Activated CD4-positive, alpha-beta T cell treated with anti-CD3 and anti-CD28 coated beads for 48 hours (primary cell): ENCODE results near the gene PSD2.

Experiments
- DNase-seq: peaks from one replicate; pipeline ENCODE4 v3.0.0-alpha.2; 2020

PSD2 gene

DNA sequence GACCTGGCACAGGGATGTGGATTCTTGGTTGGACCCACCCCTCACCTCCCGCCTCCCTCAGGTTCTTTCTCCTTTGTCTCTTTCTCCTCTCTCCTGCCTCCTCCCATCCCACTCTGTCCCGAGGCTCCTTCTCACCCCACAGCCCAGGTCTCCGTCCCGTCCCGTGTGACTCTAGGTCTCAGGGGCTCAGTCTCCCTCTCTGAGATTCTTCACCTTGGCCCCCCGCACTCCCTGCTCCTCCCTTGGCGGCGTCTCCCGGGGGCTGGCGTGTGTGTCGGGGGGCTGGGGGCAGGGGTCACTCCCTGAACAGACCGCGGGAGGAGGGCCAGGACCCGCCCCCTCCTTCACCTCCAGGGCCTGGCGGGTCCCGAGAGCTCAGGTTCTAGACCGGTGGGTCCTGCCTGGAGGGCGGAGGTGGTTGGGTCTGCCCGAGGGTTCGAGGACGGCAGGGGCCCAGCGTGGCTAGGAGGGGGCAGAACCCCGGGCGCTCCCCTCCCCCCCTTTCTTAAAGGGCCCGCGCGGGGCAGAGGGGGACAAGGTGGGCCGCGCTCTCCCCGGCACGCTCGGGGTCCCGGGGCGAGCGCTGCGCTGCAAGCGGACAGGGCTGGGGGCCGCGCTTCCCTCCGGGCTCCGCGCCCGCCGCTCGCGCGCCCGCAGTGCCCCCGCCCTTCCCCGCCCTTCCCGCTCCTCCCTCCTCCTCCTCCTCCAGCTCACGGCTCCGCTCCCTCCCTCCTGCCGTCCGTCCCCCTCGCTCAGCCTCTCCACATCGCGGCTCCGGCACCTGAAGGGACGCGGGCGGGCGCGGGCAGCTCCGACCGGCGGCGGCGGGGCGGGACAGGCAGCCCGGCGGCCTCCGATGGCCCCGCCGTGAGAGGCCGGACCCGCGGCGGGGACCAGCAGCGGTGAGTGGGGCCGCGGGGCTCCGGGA lies at the start of gene PSD2:
Gene PSD2, plus strand, starts transcription at position 735 of the 928 bp plus-strand sequence. CDS start 13,633 bp downstream, outside the sequence.
- DNase-seq, result peak; percentile 30

DNA sequence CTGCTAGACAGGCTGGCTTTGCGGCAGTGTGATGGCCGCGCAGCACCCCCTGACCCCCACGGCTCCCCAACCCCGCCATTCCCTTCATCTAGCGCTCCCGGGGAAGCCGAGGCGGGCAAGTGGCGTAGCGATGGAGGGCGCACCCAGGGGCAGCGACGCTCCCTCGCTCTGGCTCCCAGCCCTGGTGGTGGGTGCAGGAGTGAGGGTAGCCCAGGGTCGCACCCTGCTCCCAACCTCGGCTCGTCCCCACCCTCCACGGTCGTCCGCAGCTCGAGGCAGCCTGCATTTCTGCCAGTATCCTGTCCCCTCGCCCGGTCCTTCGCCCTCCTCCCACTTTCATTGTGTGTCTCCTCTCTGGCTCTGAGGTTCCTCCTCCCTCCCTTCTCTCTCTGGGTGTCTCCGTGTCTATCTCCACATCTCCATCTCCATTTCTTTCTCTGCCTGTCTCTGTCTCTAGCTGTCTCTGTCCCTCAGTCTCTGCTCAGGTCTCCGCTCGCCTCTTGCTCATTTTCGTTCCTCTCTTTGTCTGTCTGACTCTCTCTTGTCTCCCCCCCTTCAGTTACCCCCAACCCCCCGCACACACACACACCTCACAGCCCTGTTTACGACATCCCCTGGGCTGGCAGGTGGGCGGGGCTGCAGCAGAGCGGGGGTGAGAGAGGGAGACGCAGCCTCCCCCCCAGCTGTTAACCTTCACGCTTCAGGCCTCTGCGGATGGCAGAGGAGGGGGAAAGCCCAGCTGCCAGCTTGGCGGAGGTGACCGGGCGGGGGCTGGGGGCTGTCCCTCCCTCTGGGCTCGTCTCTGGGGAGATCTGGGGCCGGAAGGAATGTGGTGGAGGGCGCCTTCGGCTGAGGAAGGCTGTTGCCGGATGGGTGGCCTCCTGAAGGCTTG lies 48.7 kb upstream of the PSD2 start:
- peak; percentile 70 for DNase-seq

DNA sequence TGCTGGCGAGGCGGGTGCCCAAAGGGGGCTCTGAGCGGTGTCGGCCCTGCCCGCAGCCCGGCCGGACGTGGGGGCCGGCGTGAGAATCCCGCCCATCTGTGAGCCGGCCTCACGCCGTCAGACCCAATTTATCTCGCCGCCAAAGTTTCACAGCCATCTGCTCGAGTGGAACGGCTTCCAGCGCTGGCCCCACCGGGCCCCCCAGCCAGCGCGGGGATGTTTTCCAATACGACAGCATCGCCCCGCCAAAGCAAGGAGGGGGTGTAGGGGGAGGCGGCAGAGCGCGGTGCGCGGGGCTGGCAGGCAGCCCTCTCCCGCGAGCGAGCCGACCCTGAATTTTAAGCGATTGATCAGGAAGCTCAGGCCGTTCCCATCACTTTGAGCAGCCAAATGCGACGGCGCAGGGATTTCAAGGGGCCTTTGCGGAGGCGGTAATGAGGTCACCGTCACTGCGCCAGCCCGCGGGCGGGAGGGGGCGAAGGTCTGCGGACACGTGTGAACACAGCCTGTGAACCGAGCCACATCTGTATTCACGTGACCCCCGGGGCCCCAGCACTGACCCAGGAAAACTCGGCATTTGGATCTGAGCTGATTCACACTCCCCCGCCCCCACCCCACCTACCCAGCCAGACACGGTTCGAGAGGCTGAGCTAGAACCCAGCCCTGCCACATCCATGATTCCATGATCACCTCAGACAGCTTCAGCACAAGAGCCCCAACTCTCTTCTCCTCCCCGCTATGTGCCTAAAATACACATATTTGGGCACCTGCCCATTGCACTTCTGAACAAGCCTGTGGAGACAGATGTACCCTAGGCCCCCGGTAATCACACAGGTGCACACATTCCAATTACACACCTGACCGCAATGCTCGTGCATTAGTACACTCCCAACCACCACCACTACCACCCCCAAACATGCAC lies 47.8 kb upstream of the PSD2 start:
- DNase-seq, result peak; percentile 65

DNA sequence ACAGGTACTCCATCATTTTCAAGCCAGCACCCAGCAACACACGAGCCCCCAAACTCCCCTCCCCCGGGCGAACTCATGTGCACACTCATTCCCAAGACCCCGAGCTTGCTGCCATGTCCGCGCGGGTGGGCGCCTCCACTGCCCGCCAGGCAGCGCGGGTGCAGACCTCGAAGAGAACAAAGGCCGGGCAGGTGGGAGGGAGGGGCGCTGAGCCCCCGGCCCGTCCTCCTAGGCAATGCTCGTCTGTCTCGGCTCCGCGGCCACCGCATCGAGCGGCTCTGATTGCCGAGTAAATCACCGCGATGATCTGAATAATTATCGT lies 47.1 kb upstream of the PSD2 start:
- no peak for DNase-seq

DNA sequence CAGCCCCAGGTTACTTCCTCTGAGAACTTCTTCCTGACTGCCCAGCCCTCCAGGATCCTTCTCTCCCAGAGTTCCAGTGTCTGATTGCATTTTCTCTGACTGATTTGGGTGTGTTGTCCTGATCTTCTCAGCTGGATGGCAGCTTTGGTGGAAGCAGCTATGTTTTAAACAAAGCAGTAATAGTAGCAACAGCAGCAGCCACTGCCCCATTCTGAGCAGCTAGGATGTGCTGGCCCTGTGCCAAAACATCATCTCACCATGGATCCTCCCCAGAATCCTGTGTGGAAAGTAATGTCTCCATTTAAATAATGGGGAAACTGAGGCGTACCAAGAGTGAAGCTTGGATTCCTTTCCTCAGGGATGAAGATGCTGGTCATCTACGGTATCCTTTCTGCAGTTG lies 46.4 kb upstream of the PSD2 start:
- peak; percentile 31 for DNase-seq

DNA sequence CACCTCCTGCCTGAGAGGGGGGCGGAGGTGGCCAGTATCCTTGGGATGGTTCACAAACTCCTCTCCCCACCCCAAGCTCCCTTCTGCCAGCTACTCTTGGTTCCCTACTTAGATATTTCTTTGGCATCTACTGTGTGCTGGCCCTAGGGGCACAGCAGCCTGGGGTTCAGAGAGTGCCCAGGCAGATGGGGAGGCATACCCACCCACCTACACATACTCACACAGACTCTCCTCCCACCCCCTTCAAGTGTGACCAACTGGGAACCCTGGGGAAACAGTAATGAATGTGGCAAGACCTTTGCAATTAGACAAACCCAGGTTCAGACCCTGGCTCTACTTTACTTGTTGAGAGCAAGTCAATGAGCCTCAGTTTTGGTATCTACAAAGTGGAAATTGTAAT lies 44.4 kb upstream of the PSD2 start:
- no peak for DNase-seq

DNA sequence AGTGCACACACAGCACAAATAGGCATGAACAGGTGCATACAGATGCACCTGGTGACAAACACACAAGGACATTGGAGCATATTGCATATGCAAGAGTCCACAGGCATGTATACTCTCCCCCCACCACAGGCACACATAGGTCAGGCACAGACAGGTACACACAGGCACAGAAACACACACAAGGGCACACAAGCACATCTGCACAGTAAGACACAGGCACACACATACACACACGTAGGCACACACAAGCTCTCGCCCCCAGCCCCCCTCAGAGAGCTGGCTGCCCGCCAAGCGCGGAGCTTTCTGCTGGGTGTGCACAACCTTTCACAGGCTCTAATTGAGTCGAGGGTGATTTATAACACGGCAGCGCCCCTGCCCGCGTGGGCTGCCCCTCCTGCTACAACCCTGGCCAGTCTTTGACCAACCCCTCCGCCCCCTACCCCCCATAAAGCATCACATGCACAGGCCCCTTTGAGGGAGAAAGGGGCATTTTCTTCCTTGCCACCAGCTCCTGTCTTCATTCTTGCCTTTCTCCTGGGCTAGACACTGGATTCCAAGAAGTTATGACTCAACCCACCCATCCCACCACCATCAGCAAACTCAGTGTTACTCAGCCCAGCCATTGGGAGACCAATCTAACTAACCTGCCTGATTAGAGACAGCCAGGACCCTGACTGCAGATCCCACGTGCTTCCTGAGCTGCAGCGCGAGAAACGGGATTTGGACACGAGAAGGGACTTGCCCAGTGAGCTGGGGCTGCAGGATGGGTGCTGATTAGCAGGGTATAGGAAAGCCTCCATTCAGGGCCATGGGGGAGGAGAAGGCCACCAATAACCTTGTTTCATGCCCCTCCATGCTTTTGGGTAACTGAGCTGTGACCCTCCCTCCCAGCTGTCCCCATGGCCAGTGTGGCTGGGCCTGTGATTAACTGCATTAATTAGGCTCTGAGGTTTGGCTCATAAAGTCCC lies 42.8 kb upstream of the PSD2 start:
- DNase-seq, result peak; percentile 40

DNA sequence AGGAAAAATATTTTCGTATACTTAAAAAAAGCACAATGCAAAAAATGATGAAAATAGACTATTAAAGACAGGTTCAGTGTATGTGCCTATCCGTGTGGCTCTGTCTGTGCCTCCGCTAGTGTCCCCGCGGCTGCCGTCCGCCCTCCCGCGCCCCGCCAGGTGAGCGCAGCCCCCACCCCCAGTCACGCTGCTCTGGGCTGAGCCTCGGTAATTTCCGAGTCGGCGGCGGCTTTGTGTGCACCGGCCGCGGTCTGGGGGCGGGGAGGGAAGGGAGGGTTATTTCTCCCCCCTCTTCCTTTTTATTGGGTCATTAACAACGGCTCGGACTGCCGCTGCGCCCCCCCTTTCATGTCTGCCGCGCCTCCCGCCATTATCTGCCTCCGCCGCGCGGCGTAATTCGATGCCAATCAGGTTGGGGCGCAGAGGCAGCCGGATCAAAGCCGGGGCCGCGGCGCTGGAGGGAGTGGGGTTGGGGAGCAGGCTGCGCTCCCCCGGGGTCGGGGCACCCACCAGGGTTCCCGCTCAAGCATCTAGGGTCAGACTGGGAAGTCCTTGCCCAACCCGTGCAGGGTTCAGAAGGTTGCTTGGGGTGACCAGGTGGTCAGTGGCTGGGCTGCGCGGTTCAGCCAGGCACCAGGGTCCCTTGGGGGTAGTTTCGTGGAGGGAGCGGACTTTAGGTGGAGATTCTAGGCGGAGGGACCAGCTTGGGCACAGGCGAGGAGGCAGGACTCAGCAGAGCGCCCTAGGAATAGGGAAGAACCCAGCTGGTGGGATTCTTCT lies 39.5 kb upstream of the PSD2 start:
- DNase-seq, result no peak

DNA sequence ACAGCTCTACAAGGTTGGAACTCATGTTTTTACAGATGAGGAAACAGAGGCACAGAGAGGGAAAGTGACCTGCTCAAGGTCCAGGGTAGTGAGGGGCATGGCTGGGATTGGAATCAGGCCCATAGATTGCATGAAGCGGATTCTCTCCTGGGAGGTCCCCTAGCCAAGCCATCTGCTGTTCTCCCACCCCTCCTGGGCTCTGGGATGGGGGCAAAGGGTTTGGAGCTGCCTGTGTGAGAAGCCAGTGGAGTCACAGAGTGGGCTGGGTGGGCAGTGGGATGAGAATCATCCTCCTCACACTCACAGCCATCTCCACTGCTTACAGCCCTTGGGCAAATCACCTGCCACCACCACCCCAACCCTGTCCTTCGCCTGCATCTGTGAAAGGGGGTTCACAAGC lies 38.6 kb upstream of the PSD2 start:
- DNase-seq, result no peak

DNA sequence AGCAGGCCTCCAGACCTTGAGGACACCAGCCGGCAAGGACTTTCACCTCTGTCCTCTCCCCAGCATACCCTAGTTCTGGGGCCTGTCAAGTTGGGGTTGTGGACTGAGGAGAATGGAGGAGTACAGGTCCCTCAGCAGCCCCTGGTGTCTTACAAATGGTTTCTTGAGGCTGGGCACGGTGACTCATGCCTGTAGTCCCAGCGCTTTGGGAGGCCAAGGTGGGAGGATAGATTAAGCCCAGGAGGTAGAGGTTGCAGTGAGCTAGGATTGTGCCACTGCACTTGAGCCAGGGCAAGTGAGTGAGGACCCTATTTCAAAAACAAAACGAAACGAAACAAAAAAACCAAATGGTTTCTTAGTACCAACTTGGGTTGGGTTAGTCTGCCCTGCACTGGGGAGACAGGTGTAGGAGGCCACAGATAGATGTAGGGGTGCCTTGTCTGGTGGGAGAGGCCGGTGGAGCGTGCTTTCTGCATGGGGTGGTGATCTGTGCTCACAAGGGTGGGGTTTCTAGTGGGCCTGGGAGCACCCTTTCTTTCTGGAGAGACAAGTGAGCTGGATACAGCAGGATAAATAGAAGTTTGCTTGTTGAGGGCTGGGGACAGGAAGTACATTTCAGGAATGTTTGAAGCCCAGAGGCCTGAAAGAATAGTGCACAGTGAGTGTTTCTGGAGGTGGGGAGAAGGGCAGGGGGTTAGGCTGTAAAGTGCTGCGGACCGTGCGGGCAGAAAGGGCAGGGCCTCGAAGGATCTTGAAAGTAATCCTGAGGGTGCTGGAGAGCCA lies 37.7 kb upstream of the PSD2 start:
- no peak for DNase-seq

DNA sequence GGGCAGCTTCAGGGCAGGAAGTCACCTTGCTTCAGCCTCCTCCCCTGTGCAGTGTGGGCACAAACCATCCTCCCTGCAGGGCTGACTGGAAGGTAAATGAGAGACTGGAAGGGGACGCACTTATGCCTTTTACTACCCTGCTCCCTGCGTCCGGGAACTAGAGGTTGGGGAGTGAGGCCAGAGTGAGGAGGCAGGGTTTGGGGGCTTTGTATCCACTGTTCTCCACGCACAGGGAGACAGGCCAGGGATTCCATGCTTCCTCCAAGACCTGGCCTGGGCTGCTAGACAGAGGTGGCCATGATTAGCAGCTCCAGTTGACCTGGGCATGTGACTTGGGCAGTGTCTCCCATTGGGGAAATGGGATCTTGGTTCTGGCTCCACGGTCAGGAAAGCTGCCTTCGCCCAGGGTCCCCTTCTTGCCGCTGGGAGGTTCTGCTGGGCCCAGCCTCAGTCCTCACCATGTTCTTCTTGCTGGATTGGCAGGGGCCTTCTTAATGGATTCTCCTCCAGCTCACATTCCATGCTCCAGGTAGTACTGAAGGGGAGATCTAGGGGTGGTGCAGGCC lies 37.0 kb upstream of the PSD2 start:
- DNase-seq, result no peak

DNA sequence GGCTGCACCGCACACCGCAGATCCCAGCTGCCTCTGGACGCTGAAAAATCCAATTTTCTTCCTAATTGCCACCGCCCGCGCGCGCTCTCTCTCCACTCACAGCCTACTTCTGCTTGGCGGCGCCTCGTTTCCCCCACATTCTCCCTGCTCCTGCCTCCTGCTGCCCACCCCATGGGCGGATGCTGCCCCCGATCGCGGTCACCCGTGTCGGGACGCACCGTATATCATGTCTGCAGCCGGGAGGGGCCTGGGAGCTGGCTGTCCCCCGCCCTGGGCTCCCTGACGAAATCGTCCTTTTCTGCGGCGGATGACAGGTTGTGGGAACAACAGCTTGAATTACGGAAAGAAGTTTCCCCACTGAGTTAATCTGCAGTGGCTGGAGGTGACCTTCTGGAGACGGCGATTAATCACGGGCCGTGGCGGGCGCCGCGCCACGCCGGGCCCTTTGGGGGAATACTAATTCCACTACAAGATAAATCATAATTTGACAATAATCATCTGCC lies 36.3 kb upstream of the PSD2 start:
- no peak for DNase-seq

DNA sequence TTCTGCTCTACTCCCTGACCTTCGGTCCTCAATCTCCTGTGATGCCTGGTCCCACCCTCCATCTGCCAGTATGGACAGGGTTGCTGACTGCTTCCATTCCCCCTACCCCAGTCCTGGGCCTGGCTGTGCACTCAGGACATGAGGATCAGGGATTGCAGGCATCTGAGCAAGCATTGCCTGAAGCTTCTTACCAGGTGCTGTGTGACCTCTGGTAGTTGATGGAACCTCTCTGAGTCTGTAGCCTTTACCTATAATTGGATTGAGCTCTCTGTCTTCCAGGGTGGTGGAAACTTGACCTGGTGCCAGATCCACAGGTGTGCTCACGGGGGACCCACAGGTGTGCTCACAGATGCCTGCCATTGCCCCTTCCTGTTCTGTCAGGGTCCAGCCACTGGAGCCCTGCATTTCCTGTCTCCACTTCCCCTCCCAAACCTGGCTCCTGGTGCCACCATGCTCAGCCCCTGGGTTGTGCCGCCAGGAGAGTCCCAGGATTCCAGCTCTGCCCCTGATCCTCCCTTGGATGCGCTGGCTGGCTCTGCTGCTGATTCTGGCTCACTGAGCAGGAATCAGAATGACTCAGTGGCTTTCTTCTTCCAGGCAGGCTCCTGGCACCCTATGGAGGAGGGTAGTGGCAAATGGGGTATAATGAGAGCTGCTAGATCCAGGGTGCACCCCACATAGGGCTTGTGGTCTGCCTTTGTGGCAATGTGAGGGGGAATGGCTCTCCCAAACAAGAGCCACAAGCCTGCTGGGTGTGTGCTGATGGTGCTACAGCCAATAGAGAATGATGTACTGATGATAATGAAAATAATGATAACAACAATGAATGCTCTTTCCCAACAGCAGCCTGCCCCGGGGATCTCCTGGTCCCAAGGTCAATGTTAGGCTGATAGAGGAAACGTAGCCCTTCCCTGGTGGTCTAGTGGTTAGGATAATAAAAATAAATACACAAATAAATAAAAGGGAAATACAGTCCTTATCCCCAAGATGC lies 35.2 kb upstream of the PSD2 start:
- no peak for DNase-seq

DNA sequence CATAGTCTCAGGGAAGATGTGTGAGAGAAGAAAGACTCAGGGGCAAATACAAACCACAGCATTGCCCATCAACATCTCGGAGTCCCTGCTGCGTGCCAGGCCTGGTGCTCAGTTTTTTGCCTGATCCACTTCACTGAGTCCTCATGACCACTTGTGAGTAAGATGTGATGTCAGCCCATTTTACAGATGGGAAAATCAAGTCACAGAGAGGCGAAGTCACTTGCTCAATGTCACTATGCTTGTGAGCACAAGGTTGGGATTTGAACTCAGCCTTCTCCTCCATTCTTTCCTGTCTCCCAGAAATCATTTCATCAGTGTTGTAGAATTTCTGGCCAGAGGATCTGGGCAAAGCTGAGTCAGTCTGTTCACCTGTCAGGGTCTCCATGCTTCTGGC lies 34.6 kb upstream of the PSD2 start:
- no peak for DNase-seq

DNA sequence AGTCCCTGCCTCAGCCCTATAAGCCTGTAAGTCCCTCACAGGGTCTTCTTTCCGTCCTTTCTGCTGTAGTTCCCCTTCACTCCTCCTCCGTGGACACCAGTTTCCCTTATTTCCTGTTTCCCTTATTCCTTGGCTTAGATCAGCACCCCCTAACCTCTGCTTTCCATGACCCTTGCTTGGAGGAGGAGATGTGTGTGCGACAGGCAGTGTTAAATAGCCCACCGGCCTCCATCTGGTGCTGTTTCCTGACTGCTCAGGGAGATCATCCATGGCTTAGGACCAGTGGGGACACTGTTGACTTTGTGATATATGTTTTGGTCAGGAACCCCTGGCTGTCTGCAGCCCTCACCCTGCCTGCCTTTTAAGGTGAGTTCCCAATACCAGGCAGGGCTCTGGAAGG lies 34.1 kb upstream of the PSD2 start:
- DNase-seq, result no peak

DNA sequence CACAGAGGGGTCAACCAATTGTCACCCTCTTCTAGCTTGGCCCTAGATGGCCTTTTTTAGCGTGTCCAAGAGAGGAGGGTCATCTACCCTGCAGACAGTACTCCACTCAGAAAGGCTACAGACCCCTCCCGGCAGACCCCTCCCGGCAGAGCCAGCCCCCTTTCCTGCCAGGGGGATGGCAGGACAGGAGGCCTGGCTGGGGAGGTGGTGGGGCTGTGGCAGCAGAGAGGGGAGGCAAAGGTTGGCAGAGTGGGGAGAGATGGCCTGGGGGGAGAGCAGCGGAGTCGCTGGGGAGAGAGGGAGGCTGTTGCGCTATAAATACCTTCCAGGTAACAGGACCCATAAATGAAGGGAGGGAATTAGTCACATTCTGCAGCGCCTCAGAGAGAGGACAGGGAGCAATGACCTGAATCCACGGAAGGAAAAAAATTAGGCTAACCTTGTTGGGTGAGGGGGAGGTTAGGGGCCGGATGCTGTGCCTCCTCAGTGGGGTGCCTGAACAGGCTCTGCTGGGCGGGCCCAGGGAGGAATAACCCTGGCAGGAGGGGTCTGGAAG lies 32.9 kb upstream of the PSD2 start:
- no peak for DNase-seq

DNA sequence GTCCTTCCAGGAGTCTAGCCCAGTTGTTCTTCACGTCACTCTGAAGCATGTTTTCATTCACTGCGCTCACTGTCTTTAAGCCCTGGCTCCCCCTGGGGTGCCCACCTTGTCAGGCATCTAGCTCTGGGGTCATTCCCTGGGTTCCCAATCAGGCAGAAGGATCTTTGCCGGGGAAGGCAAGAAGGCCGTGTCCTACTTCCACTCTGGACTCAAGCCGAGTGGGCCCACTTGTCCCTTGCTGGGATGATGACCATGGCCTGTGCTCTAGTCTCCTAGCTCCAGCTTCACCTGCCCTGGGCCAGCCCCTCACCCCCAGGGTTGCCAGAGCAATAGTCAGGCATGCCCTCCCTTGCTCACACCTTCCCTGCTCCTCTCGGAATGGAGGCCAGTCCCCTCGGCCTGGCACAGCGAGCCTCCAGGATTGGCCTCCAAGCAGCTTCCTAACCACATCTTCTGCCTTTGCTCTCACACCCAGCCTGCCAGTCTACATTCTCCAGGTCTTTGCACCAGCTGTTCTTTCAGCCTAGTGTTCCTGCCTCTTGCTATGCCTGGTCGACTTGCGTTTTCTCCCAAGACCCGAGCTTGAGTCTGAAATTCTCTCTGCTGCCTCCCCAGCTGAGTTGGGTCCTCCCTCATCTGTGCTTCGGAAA lies 32.2 kb upstream of the PSD2 start:
- no peak for DNase-seq
